A549 treated with Hydrocortisone at 1 μM for 4 hours (cell line): ENCODE data around the gene MYO5A. TPM values are rescaled to one million over a fixed set of nuclear protein-coding genes. Genes with fewer than 3 reads are reported as not detected.

Experiments
- total RNA-seq: library from RNA; stranded (reverse); fragments of 200-300 nt; extraction: Qiagen RNA extraction; gene quantifications from 5 replicates; pipeline ENCODE4 v1.2.3, GENCODE V29; 2022

Gene MYO5A
- 18.7 to 33.6 TPM (median 25.1 TPM) in 5 replicates for total RNA-seq

GRCh38 chr15:52528564-52529340 is at the start of gene MYO5A:
MYO5A (minus strand) TSS chr15:52528880; CDS start chr15:52528806, 74 bp downstream.

DNA sequence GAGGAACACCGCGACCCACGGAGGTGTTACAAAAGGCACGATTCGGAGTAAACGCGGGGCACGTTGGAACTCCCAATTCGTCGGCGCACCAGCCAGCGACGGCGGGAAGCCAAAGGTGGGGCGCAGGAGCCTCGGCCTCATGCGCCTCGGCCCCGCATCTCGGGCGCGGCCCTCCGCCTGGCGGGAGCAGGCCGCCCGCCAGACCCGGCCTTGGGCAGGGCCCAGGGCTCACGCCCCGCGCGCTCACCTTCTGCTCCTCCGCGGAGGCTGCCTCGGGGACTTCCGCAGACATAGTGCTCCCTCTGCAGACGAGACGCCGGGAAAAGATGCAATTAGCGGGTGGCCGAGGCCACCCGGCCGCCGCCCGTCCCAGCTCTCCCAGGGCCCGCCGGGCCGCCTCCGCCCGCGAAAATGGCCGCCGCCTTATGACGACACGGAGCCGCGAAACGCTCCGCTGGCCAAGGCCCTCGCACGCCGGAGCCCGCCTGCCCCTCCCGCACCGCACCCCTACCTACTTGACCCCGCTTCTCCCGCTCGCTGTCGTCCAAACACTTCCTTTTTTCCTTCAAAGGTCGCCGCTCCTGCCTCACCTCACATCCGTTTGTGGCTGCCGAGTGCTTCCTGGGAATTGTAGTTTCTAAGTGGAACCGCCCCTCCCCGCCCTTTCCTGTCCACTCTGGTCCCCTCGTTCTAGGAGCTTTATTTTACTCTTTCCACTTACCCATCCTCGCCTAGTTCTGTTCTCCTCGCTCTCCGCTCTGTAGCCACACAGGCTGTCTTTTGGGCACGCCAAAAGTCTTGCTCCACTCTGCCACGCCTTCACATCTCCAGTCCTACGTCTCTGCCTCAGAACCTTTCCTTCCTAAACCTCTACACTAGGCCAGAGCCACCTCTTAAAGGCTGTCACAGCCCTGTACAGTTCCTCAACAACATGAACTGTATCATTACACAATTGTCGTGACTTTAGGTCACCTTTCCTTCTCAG is 40.2 kb upstream of the MYO5A start, which contains the start of gene ARPP19:
Gene ARPP19 (minus strand): TSS at position 430 of the 985 bp plus-strand sequence. CDS start 138 bp downstream, at position 292.

GRCh38 chr15:52295421-52296001 is 233.2 kb downstream of the MYO5A start, which contains the start of gene MYO5C:
MYO5C (minus strand) TSS chr15:52295804; CDS start chr15:52295636, 168 bp downstream.

Other genes starting within 250 kb of the MYO5A start
- 5.5 to 7.5 TPM (median 6.4 TPM) in 5 replicates for gene MYO5C, start 233.1 kb downstream of the MYO5A start, total RNA-seq
- 83.6 to 116 TPM (median 111 TPM) in 5 replicates for gene ARPP19, start 40.1 kb upstream of the MYO5A start, total RNA-seq
- 7.9 to 10.0 TPM (median 9.2 TPM) in 5 replicates for gene ATOSA, start 150.5 kb upstream of the MYO5A start, total RNA-seq